Caki2 (cell line): ENCODE results near the gene FAM236C. TPM values are rescaled to one million over a fixed set of nuclear protein-coding genes. Genes with fewer than 3 reads are reported as not detected.
"Not testable (repeated sequence)": the region's sequence is repeated elsewhere in the genome, so short reads cannot be mapped to it uniquely, and the experiment has no call there.

Source experiments
- DNase-seq: peaks from one replicate; pipeline ENCODE4 v3.0.0-alpha.2; 2015; ENCODE audit warnings: low read depth
- in situ Hi-C: cut with HindIII; loops from 2 replicates; pipeline ENCODE4 v1.10.0; 2016; ENCODE audit warnings: low sequenced_read_pairs, low pct_unique_long_range_greater_than_20kb, mixed read lengths
- total RNA-seq: library from RNA; depleted of rRNA; stranded (reverse); fragments of >200 nt; shearing (Covaris generic); gene quantifications from 2 replicates; pipeline ENCODE4 v1.2.3, GENCODE V29; 2014; ENCODE audit warnings: low replicate concordance; rRNA removed

Gene FAM236C
- total RNA-seq = not detected in 2 replicates

- DNase-seq, in situ Hi-C loops: not testable (repeated sequence)
These were observed at the start of gene FAM236C for GRCh38 chrX:72912315-72912714. TSS of gene FAM236C (plus strand) at chrX:72912615. CDS start at chrX:72912715, 100 bp downstream.

GRCh38 chrX:72882898-72883297 is 29.5 kb upstream of the FAM236C start:
- in situ Hi-C loops, DNase-seq: not testable (repeated sequence)

- in situ Hi-C loops, DNase-seq: not testable (repeated sequence)
These were observed 22.7 kb upstream of the FAM236C start for GRCh38 chrX:72889740-72890139.

- in situ Hi-C loops = not testable (repeated sequence)
These were observed 3.7 kb downstream of the FAM236C start for GRCh38 chrX:72916096-72916495.

GRCh38 chrX:72932283-72932682 is 19.9 kb downstream of the FAM236C start:
- in situ Hi-C loops, DNase-seq: not testable (repeated sequence)

More at GRCh38 chrX:72916096-72916495, 3.7 kb downstream of the FAM236C start:
- DNase-seq = not testable (repeated sequence)

- in situ Hi-C loops, DNase-seq: not testable (repeated sequence)
These were observed 24.0 kb downstream of the FAM236C start for GRCh38 chrX:72936455-72936854.

GRCh38 chrX:72936882-72937455 is 24.6 kb downstream of the FAM236C start:
- DNase-seq, in situ Hi-C loops: not testable (repeated sequence)

GRCh38 chrX:72937906-72938305 is 25.5 kb downstream of the FAM236C start, which contains the start of gene FAM236A:
TSS of gene FAM236A (plus strand) at chrX:72938206. CDS start at chrX:72938263, 57 bp downstream.
- DNase-seq, in situ Hi-C loops: not testable (repeated sequence)

- DNase-seq, in situ Hi-C loops: not testable (repeated sequence)
These were observed 29.9 kb downstream of the FAM236C start for GRCh38 chrX:72942272-72942671.

- in situ Hi-C loops, DNase-seq: not testable (repeated sequence)
These were observed 30.8 kb downstream of the FAM236C start for GRCh38 chrX:72943035-72943818.

- in situ Hi-C loops, DNase-seq: not testable (repeated sequence)
These were observed 31.4 kb downstream of the FAM236C start, which contains the start of gene DMRTC1 for GRCh38 chrX:72943819-72944169. TSS of gene DMRTC1 (minus strand) at chrX:72943837. CDS start at chrX:72875694, 68,143 bp downstream.

GRCh38 chrX:72959971-72960370 is 47.6 kb downstream of the FAM236C start:
- in situ Hi-C loops, DNase-seq: not testable (repeated sequence)

Other genes with a start within 250 kb of the FAM236C start
- gene PHKA1, start 198.3 kb upstream of the FAM236C start, total RNA-seq = 4.9 and 5.3 TPM in 2 replicates
- gene DMRTC1B, start 135.7 kb upstream of the FAM236C start, total RNA-seq = not detected in 2 replicates
- not detected in 2 replicates for gene FAM236B, start 130.0 kb upstream of the FAM236C start, total RNA-seq
- gene FAM236D, start 104.4 kb upstream of the FAM236C start, total RNA-seq = not detected in 2 replicates
- not detected in 2 replicates for gene FAM236A, start 25.6 kb downstream of the FAM236C start, total RNA-seq
- gene DMRTC1, start 31.2 kb downstream of the FAM236C start, total RNA-seq = not detected in 2 replicates
- not detected in 2 replicates for gene PABPC1L2B, start 90.3 kb downstream of the FAM236C start, total RNA-seq
- not detected in 2 replicates for gene PABPC1L2A, start 166.9 kb downstream of the FAM236C start, total RNA-seq